ENCODE measurements around the gene CACNB1.

The CACNB1 gene

DNA sequence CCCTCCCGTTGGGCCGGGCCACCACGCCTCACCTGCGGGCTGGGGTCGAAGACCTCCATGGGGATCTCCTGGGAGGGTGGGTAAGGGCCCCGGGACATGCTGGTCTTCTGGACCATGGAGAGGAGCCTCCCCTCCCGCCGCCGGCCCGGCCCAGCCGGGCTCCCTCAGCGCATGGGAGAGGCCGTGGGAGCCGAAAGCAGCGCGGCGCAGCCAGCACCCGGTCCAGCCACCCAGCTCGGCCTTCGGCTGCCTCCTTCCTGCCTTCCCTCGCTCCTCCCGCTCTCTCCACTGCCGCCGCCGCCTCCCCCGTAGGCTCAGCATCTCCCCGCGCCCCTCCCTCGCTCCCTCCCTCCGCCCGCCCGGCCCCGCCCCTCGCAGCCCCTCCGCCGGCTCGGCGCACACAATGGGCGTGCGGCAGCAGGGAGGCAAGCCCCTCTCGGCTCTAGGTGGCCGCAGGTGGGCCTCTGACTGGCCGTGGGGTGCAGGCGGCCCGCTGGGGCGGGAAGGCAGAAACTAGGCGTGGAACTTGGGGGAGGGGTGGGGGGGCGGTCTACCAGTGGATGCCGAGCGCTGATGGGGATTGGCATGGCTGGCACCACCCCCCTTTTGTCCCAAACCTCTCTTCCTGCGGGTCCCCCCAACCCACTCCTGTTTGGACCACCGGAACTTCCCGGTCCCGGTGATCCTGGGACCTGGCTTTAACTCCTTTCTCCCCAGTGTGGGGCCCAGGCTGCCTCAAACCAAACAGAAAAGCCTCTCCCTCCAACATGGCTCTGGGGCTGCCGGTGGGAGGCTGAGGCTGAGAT lies at the start of gene CACNB1:
TSS of gene CACNB1 (minus strand) at position 290 of the 806 bp plus-strand sequence. CDS start at position 116, 174 bp downstream.
- no peak for DNase-seq

DNA sequence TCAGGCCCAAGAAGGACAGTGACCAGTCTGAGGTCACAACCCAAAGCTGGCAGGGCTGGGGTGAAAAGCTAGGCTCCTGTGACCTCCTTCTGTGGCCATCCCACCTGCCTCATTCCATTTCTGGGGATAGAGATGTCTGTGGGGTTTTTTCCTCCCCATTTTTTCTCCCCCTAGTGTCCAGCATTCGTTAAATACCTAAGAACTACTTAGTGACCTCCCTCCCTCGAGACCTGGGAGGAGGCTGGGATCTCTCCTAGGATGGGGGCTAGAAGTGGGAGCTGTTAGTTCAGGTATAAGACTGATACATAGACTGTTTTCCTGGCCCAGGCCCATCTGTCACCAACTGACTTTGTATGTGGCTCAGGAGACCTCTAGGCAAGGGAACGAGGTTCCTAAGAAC lies 48.8 kb upstream of the CACNB1 start:
- no peak for DNase-seq

DNA sequence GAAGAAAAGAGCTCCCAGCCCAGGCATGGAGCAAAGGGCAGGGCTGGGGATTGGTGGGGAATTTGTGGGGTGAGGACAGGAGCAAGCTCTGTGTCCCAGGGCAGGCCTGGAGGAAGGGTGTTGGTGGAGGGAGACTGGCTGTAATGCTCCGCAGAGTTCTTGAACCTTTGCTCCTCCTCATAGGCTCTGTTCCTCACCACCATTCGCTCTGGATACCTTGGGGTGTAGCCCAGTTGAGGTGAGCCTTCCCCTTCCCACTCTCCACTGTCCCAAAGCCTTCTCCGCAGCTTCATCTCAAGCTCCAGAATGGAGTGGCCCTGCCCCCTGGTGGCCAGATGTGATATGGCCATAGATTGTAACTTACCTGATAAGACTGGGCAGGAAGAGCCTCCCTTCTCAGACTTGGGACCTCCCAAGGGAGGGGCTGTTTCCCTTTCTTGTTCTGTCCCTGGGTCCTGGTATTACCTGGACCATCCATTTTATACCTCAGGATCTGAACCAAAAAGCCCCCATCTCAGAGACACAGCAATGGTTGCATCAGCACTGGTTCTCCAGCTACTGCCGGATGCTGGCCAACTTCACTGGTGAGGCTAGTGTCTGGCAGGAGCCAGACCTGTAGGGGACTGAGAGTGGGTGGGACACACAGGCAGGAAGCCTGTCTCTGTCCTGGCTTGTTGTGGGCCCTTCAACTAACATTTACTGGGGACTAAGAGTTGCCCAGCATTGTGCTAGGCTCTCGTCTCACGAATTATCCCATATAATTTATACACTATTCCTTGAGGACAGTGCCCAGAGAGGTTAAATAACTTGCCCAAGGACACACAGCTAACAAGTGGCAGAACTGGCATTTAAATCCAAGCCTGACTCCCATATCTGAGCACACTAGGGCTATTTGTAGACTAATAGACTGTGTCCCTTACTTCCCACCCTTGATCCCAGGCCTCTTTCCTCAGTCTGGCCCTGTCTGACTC lies 47.4 kb upstream of the CACNB1 start:
- peak; percentile 56 for DNase-seq

DNA sequence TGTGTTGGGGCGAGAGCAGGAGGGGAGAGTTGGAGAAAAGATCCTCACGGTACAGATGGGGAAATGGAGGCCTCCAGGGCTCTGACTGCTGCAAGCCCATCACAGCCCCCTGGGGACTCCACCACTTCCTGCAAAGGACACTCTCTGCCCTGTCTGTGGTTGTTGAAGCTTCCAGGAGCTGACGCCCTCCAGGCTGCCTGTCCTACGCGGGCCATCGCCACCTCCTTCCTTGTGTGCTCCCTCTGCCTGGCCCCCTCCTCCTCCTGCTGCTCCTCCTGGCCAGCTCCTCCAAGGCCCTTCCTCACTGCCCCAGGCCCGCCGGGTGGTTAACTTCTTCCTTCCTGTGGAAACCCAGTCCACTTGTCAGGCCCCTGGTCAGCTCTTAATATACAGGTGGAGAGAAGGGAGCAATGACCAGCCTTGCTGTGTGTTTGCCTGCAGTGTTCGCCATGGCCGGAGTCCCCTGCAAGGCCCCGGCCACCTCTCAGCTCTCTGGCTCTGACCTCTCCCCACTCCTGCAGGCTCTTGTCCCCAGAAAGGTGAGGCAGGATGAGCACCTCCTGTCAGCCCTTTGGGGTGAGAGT lies 46.6 kb upstream of the CACNB1 start:
- DNase-seq = no peak

DNA sequence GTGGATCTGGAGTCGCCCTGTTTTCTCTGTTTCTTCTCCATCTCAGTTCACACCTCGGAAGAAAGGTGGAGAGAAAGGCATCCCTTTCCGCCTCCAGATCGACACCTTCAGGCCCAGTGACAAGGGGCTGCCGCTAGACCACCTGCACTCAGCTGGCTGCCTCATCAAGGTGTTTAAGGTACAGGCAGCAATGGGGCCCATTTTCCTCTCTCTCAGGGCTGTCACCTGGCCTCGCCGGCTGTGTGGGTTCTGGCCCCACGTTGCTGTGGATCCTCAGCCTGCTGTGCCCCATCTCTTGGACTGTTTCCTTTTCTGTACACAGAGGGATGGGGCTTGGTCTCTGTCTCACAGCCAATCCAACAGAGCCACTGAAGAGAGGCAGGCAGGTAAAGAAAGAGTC lies 45.7 kb upstream of the CACNB1 start:
- no peak for DNase-seq

DNA sequence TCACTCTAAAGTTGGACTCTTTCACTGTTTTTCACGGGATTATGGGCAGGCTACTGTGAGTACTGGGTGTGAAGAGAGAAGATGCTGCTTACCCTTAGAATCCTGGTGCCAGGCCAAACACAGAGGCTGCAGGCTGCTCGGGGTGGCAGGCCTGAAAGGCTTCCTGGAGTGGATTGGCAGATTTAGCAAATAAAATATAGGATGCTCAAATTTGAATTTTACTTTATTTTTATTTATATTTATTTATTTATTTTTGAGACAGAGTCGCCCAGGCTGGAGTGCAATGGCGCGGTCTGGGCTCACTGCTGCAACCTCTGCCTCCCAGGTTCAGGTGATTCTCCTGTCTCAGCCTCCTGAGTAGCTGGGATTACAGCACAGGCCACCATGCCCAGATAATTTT lies 43.2 kb upstream of the CACNB1 start:
- DNase-seq = no peak

DNA sequence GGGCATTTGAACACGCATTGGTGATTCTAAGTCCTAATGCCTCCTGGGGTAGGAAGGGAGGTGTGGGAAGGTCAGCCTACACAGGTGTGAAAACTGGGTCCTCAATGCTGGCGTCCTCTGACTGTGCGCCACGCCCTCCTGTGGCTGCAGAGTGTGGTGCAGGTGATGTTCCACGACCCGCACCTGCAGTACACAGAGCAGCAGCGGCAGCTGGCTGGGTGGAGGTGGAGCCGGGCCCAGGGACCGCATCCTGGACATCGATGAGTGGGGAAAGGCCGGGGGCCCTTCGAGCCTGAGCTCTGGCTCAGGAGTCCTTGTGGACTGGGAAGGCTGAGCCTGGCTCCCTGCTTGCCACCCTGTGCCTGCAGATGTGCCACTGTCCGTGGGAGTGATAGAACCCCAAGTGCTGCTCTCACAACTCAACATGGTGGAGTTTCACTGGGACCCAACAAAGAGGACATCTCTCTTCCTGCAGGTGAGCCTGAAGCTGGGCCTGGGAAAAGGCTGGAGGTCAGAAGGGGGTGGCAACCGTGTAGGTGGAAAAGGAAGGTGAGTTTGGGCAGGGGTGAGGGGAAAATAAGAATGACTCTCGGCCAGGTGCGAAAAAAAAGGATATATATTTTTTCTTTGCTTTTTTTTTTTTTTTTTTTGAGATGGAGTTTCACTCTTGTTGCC lies 42.3 kb upstream of the CACNB1 start:
- DNase-seq = no peak

DNA sequence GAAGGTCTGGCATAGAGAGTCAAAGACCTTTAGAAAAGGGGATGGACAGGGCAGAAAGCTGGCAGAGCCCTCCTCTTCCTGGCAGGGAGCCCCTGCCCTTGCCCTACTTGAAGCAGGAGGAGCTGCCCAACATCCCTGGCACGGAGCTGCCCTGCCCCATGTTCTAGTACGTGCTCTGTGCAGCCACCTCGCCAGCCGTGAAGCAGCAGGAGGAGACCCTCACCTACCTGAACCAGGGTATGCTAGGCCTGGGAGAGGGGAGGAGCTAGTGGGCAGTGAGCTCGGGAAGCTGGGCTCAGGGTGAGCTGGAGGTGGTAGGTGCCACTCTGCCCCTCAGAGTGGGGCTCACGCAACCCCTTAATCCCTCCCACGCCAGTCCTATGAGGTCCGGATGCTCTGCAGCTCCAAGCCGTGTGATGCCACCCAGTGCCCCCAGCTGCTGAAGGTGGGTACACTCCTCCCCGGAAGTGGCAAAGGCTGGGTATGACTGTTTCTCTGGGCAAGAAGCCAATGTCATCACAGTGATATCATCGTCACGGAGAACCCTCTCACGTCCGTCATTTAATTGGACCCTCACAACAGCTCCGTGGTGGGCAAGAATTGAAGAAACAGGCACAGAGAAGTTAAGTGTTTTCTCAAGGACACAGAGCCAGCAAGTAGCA lies 41.0 kb upstream of the CACNB1 start:
- DNase-seq = peak; percentile 72

DNA sequence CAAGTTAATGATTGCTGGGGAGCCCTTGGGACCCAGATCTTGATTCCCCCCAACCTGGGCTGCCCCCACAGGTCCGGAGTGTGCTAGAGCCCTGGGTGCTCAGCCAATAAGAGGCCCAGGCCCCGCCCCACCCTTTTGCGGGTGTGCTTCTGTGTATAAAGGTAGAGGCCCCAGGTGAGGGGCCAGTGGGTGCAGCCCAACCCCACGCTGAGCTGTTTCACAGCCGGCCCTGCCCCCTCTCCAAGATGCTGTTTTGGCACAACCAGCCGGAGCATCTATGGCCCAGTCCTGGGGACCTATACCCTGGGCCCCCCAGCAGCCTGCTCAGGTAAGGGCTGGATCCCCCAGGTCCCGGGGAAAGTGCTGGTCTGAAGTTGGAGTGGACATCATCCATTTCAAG lies 40.1 kb upstream of the CACNB1 start:
- no peak for DNase-seq

DNA sequence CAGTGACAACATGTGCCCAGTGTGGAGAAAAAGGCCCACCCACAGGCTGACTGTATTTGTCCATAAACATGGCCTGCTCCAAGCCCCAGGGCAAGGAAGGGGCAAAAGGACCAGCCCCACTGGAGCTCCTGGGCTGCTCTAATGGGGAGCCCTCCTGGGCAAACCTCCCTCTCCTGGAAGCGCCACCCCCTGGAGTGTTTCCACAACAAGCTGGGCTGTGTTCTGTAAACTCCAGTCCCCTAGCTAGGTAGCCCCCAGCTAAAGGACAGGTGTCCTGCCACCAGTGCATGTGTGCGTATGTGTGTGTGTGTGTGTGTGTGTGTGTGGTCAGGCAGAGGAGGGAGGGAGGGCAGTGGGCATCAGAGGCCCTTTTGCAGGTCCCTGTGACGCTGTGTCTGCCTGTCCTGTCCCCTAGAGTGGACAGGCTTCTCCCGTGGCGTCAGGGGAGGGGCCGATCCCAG lies 39.5 kb upstream of the CACNB1 start:
- no peak for DNase-seq

DNA sequence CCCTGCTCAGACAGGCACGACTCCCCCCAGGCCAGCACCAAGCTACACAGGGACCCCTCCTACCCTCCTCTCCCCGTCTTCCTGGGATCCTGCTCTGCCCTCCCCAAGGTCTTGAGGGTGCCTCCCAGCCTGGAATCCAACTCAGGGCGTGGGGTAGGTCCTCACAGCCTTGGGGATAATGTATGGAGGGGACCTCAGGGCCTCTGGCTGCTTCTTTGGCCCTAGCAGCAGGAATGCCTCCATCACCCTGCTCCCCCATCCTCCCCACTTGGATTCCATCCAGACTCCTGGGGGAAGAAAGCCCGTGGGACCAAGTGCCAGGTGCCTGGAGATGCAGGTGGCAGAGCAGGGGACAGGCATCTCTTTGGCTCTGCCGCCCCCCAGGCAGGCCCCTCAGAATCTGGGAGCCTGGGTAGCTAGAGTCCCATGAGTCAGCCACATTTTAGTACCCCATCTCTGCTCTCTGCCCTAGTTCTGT lies 39.0 kb upstream of the CACNB1 start:
- peak; percentile 14 for DNase-seq

DNA sequence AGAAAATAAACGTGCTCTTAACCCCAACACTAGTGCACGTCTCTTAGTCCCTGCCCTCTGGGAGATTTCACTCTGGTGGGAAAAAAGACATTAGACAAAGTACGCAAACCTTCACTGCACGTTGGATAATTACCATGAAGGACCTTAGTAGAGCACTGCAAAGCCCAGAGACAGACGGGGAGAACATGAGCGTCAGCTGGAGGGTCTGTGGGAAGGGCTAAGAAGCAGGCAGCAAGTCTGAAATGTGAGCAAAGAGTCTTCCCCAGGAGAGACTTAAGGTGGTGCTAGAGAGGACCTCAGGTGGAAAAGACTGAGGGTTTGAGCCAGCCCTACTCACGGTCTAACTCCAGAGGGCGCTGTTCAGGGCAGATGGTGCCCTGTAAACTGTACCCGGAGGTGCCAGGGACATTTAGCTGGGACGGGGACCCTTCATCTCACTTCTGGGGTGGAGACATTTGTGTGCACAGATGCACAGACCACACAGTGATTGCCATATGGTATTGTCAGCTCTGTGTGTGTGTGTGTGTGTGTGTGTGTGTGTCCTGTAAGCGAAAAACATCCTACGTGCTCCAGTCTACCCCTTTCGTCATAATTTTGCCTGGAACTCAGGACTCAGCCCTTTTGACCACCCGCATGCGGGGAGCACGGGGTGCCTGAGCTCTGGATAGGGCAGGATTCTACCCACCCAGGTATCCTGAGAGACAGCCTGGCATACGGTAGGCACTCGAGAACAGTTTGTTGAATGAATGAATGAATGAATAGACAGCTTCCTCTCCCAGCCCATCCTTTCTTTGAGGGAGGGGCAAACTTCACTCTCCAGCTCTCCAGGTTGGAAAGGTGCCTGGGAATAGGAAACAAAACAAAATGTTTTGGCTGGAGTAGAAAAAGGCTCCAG lies 38.3 kb upstream of the CACNB1 start:
- DNase-seq = peak; percentile 83

DNA sequence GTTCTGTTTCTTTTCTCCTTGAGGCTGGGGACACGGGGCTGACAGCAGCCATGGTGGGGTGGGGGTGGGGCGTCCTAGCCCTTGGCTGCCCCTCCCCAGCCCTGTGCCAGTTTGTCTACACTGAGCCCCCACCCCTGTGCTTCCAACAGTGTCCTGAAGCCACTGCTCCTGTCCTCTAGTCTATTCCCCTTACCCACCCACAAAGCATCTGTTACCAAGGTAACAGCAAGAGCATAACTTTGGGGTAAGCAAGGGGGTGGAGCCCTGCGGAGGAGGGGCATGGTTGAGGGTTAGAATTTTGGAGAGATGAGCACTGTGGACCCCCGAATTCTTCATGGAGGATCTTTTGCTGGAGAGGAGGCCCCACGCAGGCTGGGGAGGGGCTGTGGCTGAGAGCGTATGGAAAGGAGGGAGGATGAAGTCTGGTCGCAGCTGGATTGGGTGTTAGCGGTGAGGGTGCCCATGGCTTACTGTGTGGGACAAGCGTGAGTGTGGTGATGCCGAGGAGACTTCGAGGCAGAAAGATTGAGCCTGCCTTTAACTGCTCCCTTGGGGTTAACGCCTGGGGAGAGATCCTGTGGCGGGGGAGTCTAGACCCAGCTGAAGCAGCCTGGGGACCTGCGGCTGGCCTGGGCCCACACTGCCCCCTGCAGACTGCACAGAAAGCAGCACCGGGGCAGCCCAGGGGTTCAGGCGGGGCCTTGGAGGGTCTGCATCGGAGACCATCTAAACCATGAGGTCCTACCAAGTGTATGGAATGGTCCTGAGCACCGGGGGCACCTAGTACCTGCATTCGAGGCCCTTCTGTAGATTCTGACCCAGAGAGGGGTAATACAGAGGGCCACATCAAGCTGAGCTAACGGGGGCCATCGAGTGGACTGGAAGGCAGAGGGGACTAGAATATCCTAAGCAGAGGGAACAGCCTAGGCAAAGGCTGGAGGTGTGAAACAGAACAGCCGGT lies 34.4 kb upstream of the CACNB1 start:
- peak; percentile 52 for DNase-seq

DNA sequence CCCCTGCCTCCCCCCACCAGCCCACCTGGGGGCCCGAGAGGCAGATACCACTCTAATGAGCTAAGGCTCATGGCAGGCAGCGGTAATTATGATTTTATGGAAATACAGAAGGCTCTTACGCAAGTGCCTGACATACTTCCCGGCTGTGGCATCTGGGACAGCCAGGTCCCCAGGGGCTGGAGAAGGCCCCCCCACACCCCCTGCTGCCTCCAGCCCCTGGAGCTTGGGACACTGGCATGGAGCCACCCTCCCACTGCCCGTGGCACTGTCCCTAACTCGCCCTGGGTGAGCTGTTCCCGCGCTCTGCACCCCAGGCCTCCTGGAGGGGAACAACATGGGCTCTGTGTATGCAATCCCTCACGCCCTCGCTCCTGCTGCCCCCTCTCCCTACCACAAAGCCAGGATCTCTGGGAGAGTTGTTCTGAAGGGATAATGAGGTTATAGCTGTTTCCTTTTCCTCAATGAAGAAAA lies 33.7 kb upstream of the CACNB1 start:
- no peak for DNase-seq

DNA sequence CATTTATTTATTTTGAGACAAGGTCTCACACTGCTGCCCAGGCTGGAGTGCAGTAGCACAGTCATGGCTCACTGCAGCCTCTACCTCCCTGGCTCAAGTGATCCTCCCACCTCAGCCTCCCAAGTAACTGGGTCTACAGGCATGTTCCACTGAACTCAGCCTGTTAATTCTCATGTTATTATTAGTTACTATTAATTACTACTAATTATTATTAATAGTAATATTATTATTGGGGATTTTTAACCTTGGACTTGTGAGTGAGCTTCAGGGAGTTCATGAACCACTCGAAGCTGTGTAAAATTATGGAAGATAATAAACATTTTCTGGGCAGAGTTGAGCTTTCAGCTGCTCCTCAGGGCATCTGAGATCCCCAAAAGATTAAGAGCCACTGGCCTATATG lies 32.9 kb upstream of the CACNB1 start:
- no peak for DNase-seq

DNA sequence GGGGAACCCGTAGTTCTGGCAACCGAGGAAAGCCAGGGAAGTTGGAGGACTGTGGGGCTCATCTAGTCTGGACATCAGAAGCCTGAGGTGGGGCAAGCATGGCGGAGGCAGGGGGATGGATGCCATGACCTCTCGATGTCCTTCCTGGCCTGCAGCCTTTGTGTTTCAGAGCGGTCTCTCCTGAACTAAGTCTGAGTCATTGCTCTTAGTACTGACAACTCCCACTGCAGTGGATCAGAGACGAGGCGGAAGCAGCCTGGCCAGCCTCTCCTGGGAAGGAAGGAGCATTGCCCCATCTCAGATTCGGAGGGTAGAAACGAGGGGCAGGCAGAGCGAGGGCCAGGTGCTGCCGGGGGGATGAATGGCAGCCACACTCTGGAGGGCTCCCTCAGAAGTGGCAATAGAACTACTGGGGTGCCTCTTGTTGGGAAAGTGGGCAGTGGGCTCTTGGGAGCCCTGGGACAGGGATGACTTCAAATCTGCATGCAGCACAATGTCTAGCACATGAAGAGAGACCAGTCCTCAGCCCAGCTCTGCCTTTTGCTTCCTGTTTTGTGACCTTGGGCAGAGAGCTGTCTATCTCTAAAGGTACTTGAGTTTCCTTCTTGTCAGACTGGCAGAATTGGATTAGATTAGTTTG lies 31.9 kb upstream of the CACNB1 start:
- DNase-seq = no peak

DNA sequence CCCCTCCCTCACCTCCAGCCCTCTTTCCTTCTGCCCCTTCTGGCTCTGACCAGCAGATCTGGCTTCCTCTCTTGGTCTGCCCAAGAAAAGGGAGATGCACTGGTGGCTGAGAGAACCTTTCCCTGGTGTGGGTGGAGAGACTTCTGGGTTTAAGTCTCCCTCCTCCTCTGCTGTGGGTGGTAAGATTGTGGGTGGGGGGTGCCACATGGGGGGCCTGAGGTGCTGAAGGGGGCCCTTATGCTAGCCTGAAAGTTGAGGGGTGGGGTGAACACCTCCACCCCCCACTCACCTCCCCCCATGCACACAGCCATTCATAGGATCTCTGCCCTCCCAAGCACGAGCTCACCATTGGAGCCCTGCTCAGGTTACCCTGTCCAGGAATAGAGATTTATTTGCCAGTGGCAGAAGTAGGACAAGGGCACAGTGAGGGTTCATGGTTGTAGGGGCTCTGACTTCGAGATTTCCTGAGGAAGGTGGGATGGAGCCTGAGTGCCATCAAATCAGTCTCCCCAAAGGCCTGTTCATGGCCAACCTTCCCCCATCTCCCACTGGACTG lies 30.0 kb upstream of the CACNB1 start:
- DNase-seq = no peak

DNA sequence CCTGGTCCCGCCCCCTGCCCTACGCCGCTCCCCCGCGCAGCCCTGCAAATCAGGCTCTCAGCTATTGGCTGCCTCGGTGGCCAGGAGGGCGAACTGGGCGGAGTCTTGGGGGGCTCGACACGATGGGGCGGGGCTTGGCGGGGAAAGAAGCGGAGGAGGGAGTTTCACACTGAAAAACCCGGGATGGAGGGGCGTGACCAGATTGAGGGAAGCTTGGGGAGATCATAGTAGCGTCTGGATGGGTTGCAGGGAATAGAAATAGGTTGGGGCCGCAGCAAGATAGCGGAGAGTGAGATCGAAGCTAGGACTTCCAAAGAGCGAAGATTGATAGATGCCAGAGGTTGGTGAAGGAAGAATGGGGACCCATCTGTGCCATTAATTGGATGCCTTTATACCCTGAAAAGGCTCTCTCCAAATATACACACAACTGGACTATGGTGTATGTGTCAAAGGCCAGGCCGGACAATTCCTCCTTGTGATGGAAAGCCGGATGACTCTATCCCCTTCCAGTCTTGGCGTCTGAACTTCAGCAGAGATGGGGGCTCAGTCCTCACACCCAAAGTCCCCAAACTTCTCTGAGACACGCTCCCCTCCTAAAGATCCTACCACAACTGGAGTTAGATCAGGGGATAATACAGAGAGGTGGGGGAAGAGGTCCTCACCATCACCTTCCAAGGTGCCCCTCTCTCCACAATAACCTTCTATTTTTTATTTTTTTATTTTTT lies 28.7 kb upstream of the CACNB1 start:
- no peak for DNase-seq
